SU-DHL-6 (cell line): Measurements from ENCODE around the gene PRKAB2.
"Not testable (repeated sequence)": the region's sequence is repeated elsewhere in the genome, so short reads cannot be mapped to it uniquely, and the experiment has no call there.

Experiments used
- EZH2phosphoT487 ChIP-seq: fragments of 200-600 bp; sonication (generic), shearing (Covaris generic); conservative IDR thresholded peaks from 2 replicates; pipeline ENCODE4 v1.6.1; 2018; ENCODE audit warnings: mild to moderate bottlenecking, antibody characterized with exemption, low read length, moderate library complexity, mixed read lengths
- TF ChIP-seq, protein P1 (sequence below): fragments of 200-600 bp; sonication (generic); IDR thresholded peaks from one replicate; pipeline ENCODE4 v1.5.1; 2017; ENCODE audit warnings: antibody characterized with exemption, mild to moderate bottlenecking, low read length, moderate library complexity; ENCODE audit not compliant: insufficient read depth, poor library complexity, severe bottlenecking

DNA sequence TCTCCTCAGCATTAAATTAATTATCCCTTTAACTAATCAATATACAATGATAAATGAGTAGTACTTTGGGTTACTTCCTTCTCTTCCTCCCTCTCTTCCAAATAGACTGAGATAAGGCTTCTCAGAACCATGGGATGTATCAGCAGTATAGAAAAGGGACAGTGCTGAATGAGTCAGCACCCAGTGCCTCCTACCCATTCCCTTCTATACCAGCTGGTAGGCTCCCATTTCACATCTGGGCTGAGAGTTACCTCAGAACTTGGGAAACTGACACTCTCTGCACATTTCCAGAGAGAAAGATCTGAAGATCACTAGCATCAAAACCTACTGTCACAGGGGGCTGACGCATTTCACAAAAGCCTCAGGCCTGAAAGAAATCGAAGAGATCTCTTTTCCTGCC lies 15.2 kb downstream of the PRKAB2 start:
- TF ChIP-seq, protein P1, sequence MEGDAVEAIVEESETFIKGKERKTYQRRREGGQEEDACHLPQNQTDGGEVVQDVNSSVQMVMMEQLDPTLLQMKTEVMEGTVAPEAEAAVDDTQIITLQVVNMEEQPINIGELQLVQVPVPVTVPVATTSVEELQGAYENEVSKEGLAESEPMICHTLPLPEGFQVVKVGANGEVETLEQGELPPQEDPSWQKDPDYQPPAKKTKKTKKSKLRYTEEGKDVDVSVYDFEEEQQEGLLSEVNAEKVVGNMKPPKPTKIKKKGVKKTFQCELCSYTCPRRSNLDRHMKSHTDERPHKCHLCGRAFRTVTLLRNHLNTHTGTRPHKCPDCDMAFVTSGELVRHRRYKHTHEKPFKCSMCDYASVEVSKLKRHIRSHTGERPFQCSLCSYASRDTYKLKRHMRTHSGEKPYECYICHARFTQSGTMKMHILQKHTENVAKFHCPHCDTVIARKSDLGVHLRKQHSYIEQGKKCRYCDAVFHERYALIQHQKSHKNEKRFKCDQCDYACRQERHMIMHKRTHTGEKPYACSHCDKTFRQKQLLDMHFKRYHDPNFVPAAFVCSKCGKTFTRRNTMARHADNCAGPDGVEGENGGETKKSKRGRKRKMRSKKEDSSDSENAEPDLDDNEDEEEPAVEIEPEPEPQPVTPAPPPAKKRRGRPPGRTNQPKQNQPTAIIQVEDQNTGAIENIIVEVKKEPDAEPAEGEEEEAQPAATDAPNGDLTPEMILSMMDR = not testable (repeated sequence)
- not testable (repeated sequence) for TF ChIP-seq EZH2phosphoT487
